Amniotic epithelial cell (primary cell): ENCODE results near the gene DIP2C.
"Not testable (repeated sequence)": the region's sequence is repeated elsewhere in the genome, so short reads cannot be mapped to it uniquely, and the experiment has no call there.

Experiments used
- DNase-seq: peaks from one replicate; pipeline ENCODE4 v3.0.0-alpha.2; 2010; ENCODE audit warnings: low read depth

DIP2C gene

GRCh38 chr10:451856-452255, 237.6 kb downstream of the DIP2C start:
- DNase-seq = no peak

- no peak for DNase-seq
These were observed 238.4 kb downstream of the DIP2C start for GRCh38 chr10:451021-451471.

GRCh38 chr10:450463-450862, 239.0 kb downstream of the DIP2C start:
- DNase-seq = no peak

- DNase-seq = peak; percentile 53
These were observed 240.1 kb downstream of the DIP2C start for GRCh38 chr10:449331-449730.

GRCh38 chr10:443459-443858, 246.0 kb downstream of the DIP2C start:
- DNase-seq = no peak

GRCh38 chr10:442209-442608, 247.3 kb downstream of the DIP2C start:
- DNase-seq = no peak

- no peak for DNase-seq
These were observed 247.8 kb downstream of the DIP2C start for GRCh38 chr10:441659-442058.

GRCh38 chr10:440127-440526, 249.3 kb downstream of the DIP2C start:
- no peak for DNase-seq

- no peak for DNase-seq
These were observed 251.6 kb downstream of the DIP2C start for GRCh38 chr10:437698-438490.

- DNase-seq = no peak
These were observed 252.4 kb downstream of the DIP2C start for GRCh38 chr10:436911-437665.

GRCh38 chr10:436013-436697, 253.3 kb downstream of the DIP2C start:
- DNase-seq = no peak

- no peak for DNase-seq
These were observed 254.1 kb downstream of the DIP2C start for GRCh38 chr10:435397-435796.

GRCh38 chr10:429696-430095, 259.8 kb downstream of the DIP2C start:
- DNase-seq = no peak

GRCh38 chr10:427761-428519, 261.5 kb downstream of the DIP2C start:
- no peak for DNase-seq

GRCh38 chr10:425365-425764, 264.1 kb downstream of the DIP2C start:
- peak; percentile 10 for DNase-seq

GRCh38 chr10:424724-425123, 264.7 kb downstream of the DIP2C start:
- DNase-seq = not testable (repeated sequence)

GRCh38 chr10:423178-423577, 266.3 kb downstream of the DIP2C start:
- no peak for DNase-seq

GRCh38 chr10:422675-423074, 266.8 kb downstream of the DIP2C start:
- DNase-seq = no peak

GRCh38 chr10:422241-422640, 267.2 kb downstream of the DIP2C start:
- DNase-seq = no peak

- DNase-seq = no peak
These were observed 268.3 kb downstream of the DIP2C start for GRCh38 chr10:421170-421569.

- DNase-seq = no peak
These were observed 269.0 kb downstream of the DIP2C start for GRCh38 chr10:420154-421121.
